Naive B cell (primary cell): ENCODE results near the gene LIFR. TPM values are rescaled to one million over a fixed set of nuclear protein-coding genes. Genes with fewer than 3 reads are reported as not detected.
"Not testable (repeated sequence)": the region's sequence is repeated elsewhere in the genome, so short reads cannot be mapped to it uniquely, and the experiment has no call there.

ENCODE experiments used
- ATAC-seq, 2 donors: fragments of 150-1000 bp; cut with Tn5 transposase; 2 replicates each; pipeline ENCODE4 v1.10.0; 2021; ENCODE audit warnings: low read depth in 2 of 2, mild to moderate bottlenecking in 2 of 2, moderate library complexity in 2 of 2
- DNase-seq: peaks from one replicate; pipeline ENCODE4 v3.0.0; 2022
- H3K27ac Mint-ChIP-seq, 6 donors: one replicate each; pipeline ENCODE4 v1.8.0; 2020 to 2022; ENCODE audit warnings: mild to moderate bottlenecking in 6 of 6, mixed read lengths in 6 of 6, moderate library complexity in 5 of 6, inconsistent platforms in 2 of 6
- H3K27me3 Mint-ChIP-seq, 3 donors: one replicate each; pipeline ENCODE4 v1.8.0; 2021 to 2022; ENCODE audit warnings: mixed read lengths in 3 of 3, mild to moderate bottlenecking in 1 of 3
- H3K36me3 Mint-ChIP-seq, 2 donors: one replicate each; pipeline ENCODE4 v1.8.0; 2020 to 2022; ENCODE audit warnings: mixed read lengths in 2 of 2, inconsistent platforms in 1 of 2, mild to moderate bottlenecking in 1 of 2
- H3K4me1 Mint-ChIP-seq, 3 donors: one replicate each; pipeline ENCODE4 v1.8.0; 2020 to 2022; ENCODE audit warnings: mixed read lengths in 3 of 3, inconsistent platforms in 1 of 3, mild to moderate bottlenecking in 1 of 3, moderate library complexity in 1 of 3
- H3K4me3 Mint-ChIP-seq, 8 donors: one replicate each; pipeline ENCODE4 v1.8.0; 2020 to 2022; ENCODE audit warnings: mild to moderate bottlenecking in 8 of 8, mixed read lengths in 8 of 8, moderate library complexity in 8 of 8, inconsistent platforms in 2 of 8
- H3K9me3 Mint-ChIP-seq, 7 donors: one replicate each; pipeline ENCODE4 v1.8.0; 2020 to 2022; ENCODE audit warnings: mixed read lengths in 7 of 7, mild to moderate bottlenecking in 5 of 7, inconsistent platforms in 2 of 7, moderate library complexity in 1 of 7
- polyA plus RNA-seq, 6 donors: library from polyadenylated mRNA; unstranded; fragments of 300-500 nt; fragmentation: Illumina TruSeq; gene quantifications; one replicate each; pipeline ENCODE4 v1.2.3, GENCODE V29; 2021; ENCODE audit warnings: low read depth in 6 of 6

The LIFR gene
- polyA plus RNA-seq, 6 donors from 2014 or later = not detected

GRCh38 chr5:38574009-38574408 is 17.6 kb upstream of the LIFR start:
- H3K4me3 Mint-ChIP-seq = no peak overlapping the region
- DNase-seq (no peak), ATAC-seq (no peak)
- no peaks in the 10 kb centered on the region for H3K4me1 Mint-ChIP-seq
- peaks cover 0 to 3% (median 0%) of the 10 kb centered on the region in 7 donors for H3K9me3 Mint-ChIP-seq
- H3K36me3 Mint-ChIP-seq = no peaks in the 10 kb centered on the region
- H3K27me3 Mint-ChIP-seq = peaks cover 20 to 25% (median 21%) of the 10 kb centered on the region in 3 donors
- no peak overlapping the region for H3K27ac Mint-ChIP-seq

GRCh38 chr5:38573521-38573920 is 17.1 kb upstream of the LIFR start:
- Mint-ChIP-seq H3K9me3 (peaks cover 0 to 3% (median 0%) of the 10 kb centered on the region in 7 donors), H3K4me1 (no peaks in the 10 kb centered on the region), H3K27ac (no peak overlapping the region), H3K36me3 (no peaks in the 10 kb centered on the region), H3K4me3 (no peak overlapping the region), H3K27me3 (peaks cover 23 to 28% (median 25%) of the 10 kb centered on the region in 3 donors)
- no peak for ATAC-seq
- DNase-seq = no peak

GRCh38 chr5:38569180-38569579 is 12.7 kb upstream of the LIFR start:
- Mint-ChIP-seq H3K36me3 (no peaks in the 10 kb centered on the region), H3K4me3 (no peak overlapping the region), H3K27ac (no peak overlapping the region), H3K4me1 (no peaks in the 10 kb centered on the region), H3K27me3 (peaks cover 31 to 37% (median 33%) of the 10 kb centered on the region in 3 donors), H3K9me3 (peaks cover 0 to 5% (median 0%) of the 10 kb centered on the region in 7 donors)
- no peak for DNase-seq
- ATAC-seq = no peak

GRCh38 chr5:38567306-38567705 is 10.9 kb upstream of the LIFR start:
- not testable (repeated sequence) for H3K27ac Mint-ChIP-seq, ATAC-seq, H3K36me3 Mint-ChIP-seq, H3K4me3 Mint-ChIP-seq, DNase-seq, H3K4me1 Mint-ChIP-seq, H3K9me3 Mint-ChIP-seq
- H3K27me3 Mint-ChIP-seq = peaks cover 27 to 42% (median 40%) of the 10 kb centered on the region in 3 donors

GRCh38 chr5:38563624-38564023 is 7.2 kb upstream of the LIFR start:
- Mint-ChIP-seq H3K4me3 (no peak overlapping the region), H3K4me1 (no peaks in the 10 kb centered on the region), H3K36me3 (no peaks in the 10 kb centered on the region), H3K27me3 (peaks cover 21 to 41% (median 35%) of the 10 kb centered on the region in 3 donors), H3K27ac (no peak overlapping the region), H3K9me3 (peaks cover 0 to 10% (median 3%) of the 10 kb centered on the region in 7 donors)
- no peak for DNase-seq
- ATAC-seq = no peak

GRCh38 chr5:38562444-38563210 is 6.2 kb upstream of the LIFR start:
- Mint-ChIP-seq H3K4me3 (peak overlapping the region in 1 of 8 donors; percentile 63), H3K27ac (no peak overlapping the region), H3K4me1 (no peaks in the 10 kb centered on the region), H3K36me3 (no peaks in the 10 kb centered on the region), H3K9me3 (peaks cover 0 to 11% (median 3%) of the 10 kb centered on the region in 7 donors), H3K27me3 (peaks cover 27 to 40% (median 31%) of the 10 kb centered on the region in 3 donors)
- no peak for DNase-seq
- no peak for ATAC-seq

GRCh38 chr5:38559428-38559827 is 3.0 kb upstream of the LIFR start:
- H3K4me1 Mint-ChIP-seq = peaks cover 7 to 12% (median 9%) of the 10 kb centered on the region in 3 donors
- no peak overlapping the region for H3K4me3 Mint-ChIP-seq
- H3K27me3 Mint-ChIP-seq = peaks cover 43 to 60% (median 54%) of the 10 kb centered on the region in 3 donors
- DNase-seq (no peak), ATAC-seq (no peak)
- peaks cover 0 to 11% (median 3%) of the 10 kb centered on the region in 7 donors for H3K9me3 Mint-ChIP-seq
- H3K27ac Mint-ChIP-seq = no peak overlapping the region
- H3K36me3 Mint-ChIP-seq = no peaks in the 10 kb centered on the region

GRCh38 chr5:38557792-38558191 is 1.3 kb upstream of the LIFR start:
- peaks cover 54 to 64% (median 57%) of the 10 kb centered on the region in 3 donors for H3K27me3 Mint-ChIP-seq

GRCh38 chr5:38557308-38557710 is 863 bp upstream of the LIFR start:
- Mint-ChIP-seq H3K4me3 (peak overlapping the region in 7 of 8 donors; percentile 23 to 86 (median 68)), H3K9me3 (peaks cover 0 to 4% (median 0%) of the 10 kb centered on the region in 7 donors), H3K4me1 (peaks cover 7 to 12% (median 9%) of the 10 kb centered on the region in 3 donors), H3K36me3 (no peaks in the 10 kb centered on the region), H3K27me3 (peaks cover 57 to 67% (median 58%) of the 10 kb centered on the region in 3 donors), H3K27ac (no peak overlapping the region)
- ATAC-seq = no peak
- DNase-seq = no peak

More at GRCh38 chr5:38557792-38558191, 1.3 kb upstream of the LIFR start:
- Mint-ChIP-seq H3K4me3 (peak overlapping the region in 5 of 8 donors; percentile 23 to 73 (median 49)), H3K36me3 (no peaks in the 10 kb centered on the region), H3K27ac (no peak overlapping the region), H3K4me1 (peaks cover 7 to 12% (median 9%) of the 10 kb centered on the region in 3 donors), H3K9me3 (peaks cover 0 to 5% (median 0%) of the 10 kb centered on the region in 7 donors)
- ATAC-seq (no peak), DNase-seq (no peak)

- no peak overlapping the region for H3K27ac Mint-ChIP-seq
- peaks cover 60 to 69% (median 62%) of the 10 kb centered on the region in 3 donors for H3K27me3 Mint-ChIP-seq
- ATAC-seq = peak in 1 of 2 donors; percentile 16
- H3K4me3 Mint-ChIP-seq = peak overlapping the region in 4 of 8 donors; percentile 53 to 76 (median 64)
- no peak for DNase-seq
- H3K36me3 Mint-ChIP-seq = no peaks in the 10 kb centered on the region
- peaks cover 7 to 12% (median 9%) of the 10 kb centered on the region in 3 donors for H3K4me1 Mint-ChIP-seq
- peaks cover 0 to 4% (median 0%) of the 10 kb centered on the region in 7 donors for H3K9me3 Mint-ChIP-seq
These were observed 303 bp downstream of the LIFR start for GRCh38 chr5:38556088-38556598.

- no peak overlapping the region for H3K27ac Mint-ChIP-seq
- H3K9me3 Mint-ChIP-seq = peaks cover 0 to 4% (median 0%) of the 10 kb centered on the region in 7 donors
- H3K4me1 Mint-ChIP-seq = peaks cover 7 to 12% (median 9%) of the 10 kb centered on the region in 3 donors
- H3K36me3 Mint-ChIP-seq = no peaks in the 10 kb centered on the region
- no peak for ATAC-seq
- H3K4me3 Mint-ChIP-seq = peak overlapping the region; percentile 53 to 87 (median 72)
- peaks cover 61 to 71% (median 65%) of the 10 kb centered on the region in 3 donors for H3K27me3 Mint-ChIP-seq
- DNase-seq = no peak
These were observed 925 bp downstream of the LIFR start for GRCh38 chr5:38555354-38556087.

- H3K27me3 Mint-ChIP-seq = peaks cover 61 to 71% (median 65%) of the 10 kb centered on the region in 3 donors
- H3K27ac Mint-ChIP-seq = no peak overlapping the region
- peaks cover 0 to 4% (median 0%) of the 10 kb centered on the region in 7 donors for H3K9me3 Mint-ChIP-seq
- peaks cover 7 to 12% (median 9%) of the 10 kb centered on the region in 3 donors for H3K4me1 Mint-ChIP-seq
- H3K36me3 Mint-ChIP-seq = no peaks in the 10 kb centered on the region
- ATAC-seq (no peak), DNase-seq (no peak)
- H3K4me3 Mint-ChIP-seq = peak overlapping the region in 4 of 8 donors; percentile 44 to 84 (median 74)
These were observed 1.6 kb downstream of the LIFR start for GRCh38 chr5:38554861-38555260.

- Mint-ChIP-seq H3K9me3 (peaks cover 0 to 4% (median 0%) of the 10 kb centered on the region in 7 donors), H3K27me3 (peaks cover 61 to 71% (median 65%) of the 10 kb centered on the region in 3 donors), H3K4me3 (peak overlapping the region in 1 of 8 donors; percentile 44), H3K36me3 (no peaks in the 10 kb centered on the region), H3K4me1 (peaks cover 7 to 12% (median 9%) of the 10 kb centered on the region in 3 donors), H3K27ac (no peak overlapping the region)
- DNase-seq (no peak), ATAC-seq (no peak)
These were observed 2.0 kb downstream of the LIFR start for GRCh38 chr5:38554403-38554802.
